SKM-1 treated with dmso at 0.1 percent for 144 hours (cell line): ENCODE data around the gene OR2AE1.

Experiments
- DNase-seq: peaks from one replicate; lab custom pipeline; 2025; ENCODE audit not compliant: unreplicated experiment; lab: John Stamatoyannopoulos, UW

The OR2AE1 gene

DNA sequence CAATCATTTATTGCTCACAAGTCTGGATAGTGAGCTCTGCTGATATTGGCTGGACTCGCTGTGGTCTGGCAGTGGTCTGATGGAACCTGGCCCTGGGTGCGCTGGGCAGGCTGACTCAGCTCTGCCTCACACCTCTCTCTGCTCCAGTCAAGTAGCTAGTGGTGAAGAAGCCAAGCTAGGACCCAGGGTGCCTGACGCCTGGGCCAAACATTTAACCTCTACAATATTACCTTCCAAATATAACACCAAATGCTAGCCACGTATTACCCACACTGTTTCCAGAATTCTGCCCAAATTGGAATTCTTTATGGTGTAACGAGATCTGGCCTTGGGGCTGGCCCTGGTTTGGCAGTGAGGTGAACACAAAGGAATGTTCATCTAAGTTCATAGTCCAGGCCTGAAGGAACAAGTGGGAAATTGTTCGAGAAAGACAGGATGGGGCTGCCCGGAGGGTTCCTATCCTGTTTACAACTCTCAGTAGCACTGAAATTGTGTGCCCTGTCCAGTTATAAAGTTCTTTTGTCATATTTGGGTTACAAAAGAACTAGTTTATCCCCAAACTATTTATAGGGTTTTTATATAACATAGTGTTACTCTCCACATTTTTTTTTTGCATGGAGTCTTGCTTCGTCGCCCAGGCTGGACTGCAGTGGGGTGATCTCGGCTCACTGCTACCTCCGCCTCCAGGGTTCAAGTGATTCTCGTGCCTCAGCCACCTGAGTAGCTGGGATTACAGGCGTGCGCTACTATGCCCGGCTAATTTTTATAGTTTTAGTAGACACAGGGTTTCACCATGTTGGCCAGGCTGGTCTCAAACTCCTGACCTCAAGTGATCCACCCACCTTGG lies 16.3 kb downstream of the OR2AE1 start:
- DNase-seq, result no peak

DNA sequence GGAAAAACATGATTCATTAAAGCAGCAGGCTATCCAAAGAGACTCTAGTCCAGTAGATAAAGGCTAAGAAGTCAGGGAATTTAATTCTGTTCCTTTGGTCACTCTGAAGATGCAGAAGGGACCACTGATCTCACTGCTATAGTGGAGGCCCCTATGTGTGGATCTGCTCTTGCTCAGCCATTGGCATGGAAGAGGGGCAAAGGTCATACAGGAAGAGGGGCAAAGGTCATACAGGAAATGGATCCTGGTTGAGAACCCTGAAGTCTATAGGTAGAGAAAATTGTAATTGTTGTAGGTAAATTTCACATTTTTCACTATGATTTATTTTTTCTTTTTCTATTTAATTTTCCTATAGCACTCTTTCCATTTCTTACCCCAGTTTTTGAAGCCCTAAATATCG lies 21.6 kb downstream of the OR2AE1 start:
- no peak for DNase-seq

DNA sequence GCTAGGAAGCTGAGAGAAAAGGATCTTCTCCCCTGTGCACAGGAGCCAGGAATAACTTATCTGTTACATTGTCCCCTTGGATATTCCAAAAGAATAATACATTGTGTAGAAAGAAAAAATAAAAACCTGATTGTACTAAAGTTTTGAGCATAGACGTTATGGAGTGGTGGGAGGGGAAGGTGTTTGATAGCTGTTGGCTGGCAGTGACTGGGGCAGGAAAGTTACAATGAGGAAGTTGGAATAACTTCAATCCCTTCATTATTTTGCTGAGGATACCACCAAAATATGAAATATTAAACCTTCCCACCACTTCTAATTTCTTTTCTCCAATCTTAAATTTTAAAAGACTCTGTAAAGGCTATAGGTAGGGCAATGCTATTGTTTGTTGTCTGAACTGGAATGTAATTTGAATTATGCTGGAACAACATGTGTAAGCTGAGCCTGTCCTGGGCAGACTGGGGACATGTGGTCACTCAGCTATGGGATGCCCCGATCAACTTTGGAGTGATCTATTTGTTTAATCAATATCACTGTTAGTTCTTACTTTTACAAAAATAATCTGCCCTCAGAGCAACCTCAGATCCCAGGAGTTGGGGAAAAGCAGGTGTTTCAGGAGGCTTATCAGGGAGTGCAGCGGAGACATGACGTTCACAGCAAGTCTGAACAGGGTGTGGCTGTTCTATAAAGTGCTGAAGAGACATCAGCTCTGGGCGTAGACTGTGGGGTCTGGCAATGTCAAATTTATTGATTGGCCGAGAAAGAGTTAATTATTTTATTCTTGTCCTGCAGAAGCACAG lies 28.2 kb downstream of the OR2AE1 start:
- no peak for DNase-seq

DNA sequence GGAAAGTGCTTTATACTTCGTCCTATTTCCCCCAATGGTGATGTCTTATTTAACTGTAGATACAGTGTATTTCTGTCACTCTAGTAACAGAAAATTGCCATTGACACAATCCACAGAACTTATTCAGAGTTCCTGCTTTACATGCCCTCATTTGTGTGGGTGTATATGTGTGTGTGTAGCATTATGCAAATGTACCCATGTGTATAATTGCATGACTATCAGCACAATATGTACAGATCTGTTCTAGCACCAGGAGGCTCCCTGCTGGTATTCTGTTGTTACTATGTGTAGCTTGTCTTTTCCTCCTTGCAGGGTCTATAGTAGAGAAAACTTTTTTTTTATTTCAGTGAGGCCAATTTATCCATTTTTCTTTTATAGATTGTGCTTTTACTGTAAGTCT lies 32.5 kb downstream of the OR2AE1 start:
- DNase-seq, result no peak

DNA sequence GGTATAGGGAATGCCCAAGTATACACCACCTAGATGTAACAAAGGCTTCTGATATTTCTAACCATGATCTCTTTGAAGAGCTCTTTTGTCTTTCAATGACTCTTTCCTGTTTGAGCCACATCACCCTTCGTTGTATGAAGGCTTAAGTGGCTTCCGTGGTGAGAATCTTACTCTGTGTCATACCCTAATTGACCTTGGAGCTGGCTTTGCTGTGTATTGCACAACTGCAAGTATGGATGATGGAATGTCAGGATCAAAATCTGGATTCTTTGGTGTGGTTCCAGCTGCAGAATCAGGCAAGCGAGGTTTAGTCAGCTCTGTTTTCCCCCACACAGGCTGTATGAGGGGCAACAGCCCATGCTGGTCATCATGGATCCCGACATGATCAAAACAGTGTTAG lies 33.0 kb downstream of the OR2AE1 start:
- DNase-seq, result no peak

DNA sequence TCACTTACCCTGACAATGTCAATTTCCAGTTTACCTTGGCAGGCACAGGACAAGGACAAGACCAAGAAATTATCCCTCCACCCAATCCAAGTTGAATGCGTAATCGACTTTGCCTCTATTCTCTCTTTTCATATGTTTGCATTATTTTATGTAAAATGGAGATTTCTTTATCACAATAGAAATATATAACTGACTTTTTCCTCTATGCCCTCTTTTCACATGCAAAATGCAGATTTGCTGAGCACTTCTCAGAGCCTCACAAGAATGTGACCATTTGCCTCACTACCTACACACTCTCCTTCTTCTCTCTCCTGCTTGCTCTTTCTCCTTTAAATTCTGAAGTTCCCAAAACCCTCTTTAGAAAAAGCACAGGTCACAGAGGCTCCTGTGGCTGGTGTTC lies 33.9 kb downstream of the OR2AE1 start:
- DNase-seq, result no peak

DNA sequence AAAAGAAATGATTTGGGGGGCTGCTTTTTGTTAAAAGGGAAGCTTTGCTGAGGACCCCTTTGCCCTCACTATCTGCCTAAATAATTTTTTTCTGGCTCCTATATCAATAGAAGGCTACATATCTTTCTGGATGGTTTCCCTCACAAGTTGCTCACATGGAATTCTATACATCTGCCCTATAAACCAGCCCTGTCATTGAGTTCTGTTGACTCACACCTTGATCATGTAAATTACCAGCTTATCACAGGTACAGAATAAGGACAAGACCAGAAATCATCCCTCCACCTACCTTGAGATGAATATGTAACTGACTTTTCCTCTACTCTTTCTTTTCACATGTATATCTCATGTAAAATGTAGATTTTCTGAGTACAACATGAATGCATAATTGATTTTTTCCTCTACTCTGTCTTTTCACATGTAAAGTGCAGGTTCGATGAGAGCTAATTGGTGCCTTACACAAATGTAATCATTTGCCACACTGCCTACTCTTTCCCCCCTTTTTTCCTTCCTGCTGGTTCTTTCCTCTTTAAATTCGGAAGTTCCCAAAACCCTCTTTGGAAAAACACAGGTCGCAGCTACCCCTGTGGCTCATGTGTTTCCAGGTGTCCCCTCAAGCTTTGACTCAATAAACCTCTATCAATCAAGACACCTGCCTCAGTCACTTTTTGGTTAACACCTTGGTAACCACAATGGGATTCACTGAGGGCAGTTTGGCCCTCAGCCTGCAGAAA lies 36.5 kb downstream of the OR2AE1 start:
- DNase-seq, result no peak

DNA sequence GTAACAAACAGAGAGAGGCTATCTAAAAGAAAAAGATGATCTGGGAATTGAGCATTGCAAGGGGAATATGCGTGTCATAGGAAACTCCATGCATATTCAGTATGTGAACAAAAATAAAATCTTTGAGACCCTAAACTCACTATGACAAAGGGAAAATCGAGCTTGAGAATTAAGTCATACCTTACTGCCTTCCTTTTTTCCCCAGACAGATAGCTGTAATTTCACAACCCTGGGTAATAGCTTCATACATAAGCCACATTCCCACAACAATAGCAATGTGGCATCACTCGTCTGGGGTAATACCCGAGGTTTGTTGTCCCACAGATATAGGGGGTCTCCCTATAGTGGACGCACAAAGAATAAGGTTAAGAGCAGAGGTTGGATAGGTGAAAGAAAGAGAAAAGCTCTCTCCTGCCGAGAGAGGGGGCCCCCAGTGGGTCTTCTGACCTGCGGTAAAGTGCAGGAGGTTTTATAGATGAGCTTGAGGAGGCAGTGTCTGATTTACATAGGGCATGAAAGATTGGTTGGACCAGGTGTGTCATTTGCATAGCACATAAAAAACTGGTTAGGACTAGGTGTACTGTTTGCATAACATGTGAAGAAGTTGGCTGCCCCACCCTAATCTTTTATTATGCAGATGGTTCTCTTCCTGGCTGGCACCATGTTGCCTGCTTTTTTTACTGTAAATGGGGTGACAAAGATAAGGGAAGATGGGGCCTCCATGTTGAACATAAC lies 37.4 kb downstream of the OR2AE1 start:
- no peak for DNase-seq

DNA sequence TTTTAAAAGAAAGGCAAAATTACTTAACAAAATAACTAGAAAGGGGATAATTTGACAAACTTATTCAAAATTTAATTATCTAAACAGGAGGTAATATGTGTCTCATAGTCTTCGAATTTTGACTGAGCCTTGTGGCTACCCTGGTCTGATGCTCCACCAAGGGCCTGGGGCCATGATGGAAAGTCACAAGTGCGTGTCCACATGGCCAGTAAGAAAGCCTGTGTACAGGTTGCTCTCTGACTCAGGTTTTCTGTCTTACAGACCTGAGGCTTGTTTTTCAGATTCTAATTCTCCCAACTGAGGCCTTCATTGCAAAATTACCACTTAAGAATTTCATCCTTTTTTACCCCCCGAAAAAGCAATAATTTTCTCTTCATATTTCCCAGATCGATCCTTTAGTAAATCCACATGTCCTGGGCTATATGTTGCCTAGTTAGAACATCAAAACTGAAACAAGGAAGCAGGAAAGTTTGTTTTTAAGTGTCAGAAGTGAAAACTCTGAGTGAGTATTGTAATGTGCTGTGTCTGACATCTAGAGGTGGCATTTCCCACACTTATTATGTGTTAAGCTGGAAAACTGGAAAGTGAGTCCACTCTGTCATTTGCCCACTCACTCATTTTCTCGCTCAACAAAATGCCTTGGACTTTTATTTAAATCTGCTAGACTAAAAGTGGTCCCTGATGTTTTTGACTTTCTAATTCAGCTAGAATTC lies 39.0 kb downstream of the OR2AE1 start:
- no peak for DNase-seq

DNA sequence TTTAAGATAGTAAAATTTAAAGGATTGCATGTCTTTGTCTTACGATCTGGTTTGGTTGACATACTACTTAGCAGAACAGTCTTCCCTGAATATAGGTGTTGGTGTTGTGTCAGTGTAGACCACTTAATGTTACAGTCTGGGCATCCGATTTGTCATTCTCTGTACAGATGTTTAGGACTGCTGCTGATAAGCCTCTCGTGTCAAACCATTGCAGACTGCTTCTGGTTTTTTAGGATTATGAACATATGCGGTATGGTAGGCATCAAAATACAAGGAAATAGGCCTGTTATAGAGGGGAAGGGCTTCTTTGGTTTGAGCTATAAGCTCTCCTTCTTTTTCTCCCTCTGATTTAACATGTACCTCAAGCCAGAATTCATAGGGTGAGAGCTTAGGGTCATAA lies 41.6 kb downstream of the OR2AE1 start:
- no peak for DNase-seq

DNA sequence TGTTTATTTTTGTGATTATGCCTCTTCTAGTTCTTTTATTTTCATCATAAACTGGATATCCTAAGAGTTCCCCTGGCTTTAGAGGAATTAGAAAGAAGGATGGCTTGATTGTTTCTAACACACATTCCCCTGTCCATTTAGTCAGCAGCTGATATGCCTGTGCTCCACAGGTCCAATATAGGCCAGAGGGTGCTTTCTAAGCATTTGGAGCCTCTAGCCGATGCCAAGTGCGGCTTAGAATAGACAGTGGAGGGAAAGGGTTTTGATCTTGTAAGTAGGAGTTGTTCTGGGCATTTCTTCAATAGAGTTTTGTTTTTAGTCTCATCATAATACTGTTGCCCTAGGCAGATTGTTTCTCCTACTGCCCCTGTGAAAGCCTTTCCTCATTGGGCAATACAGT lies 42.5 kb downstream of the OR2AE1 start:
- no peak for DNase-seq

DNA sequence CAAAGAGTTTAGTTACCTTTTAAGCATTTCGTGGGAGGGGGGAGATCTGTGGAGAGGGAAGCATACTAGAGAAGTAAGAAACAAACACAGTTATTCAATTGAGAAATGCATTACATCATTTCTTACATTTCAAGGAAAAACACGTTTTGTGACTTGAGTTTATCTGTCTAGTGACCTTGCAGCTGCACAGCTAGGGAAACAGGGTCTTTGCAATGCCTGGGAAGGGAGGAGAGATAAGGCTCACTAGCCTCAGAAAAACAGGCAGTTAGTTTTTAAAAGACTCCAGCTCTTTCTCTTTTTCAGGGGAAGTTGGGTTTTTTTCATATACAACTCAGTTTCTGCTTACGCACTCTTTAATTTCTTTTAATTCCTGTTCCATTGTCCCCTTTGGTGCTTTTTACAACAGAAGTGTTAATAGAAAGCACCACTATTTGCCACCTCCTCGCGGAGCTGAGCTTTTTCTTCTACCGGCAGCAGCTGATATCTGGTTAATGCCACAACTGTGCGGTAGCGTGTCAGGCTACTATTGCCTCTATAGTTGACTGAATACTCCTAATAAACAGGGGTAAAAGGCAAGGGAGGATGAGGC lies 43.5 kb downstream of the OR2AE1 start:
- DNase-seq, result no peak

DNA sequence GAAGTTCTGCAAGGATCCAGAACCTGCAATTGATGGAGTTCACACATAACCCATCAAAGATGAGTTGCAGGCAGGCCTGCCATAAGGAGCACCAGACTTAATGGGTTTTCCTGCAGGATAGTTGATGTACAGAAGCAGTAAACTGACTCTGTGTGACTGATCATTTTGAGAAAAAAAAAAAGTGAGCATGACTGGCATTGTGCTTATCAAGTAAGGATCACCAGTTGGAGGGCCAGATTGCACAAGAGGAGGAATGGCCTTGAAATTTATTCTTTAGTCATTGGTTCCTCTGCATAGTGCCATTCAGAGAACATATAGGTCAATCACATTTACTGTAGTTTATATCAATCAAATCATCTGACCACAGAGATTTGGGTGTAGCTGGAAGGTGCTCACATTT lies 45.2 kb downstream of the OR2AE1 start:
- no peak for DNase-seq

DNA sequence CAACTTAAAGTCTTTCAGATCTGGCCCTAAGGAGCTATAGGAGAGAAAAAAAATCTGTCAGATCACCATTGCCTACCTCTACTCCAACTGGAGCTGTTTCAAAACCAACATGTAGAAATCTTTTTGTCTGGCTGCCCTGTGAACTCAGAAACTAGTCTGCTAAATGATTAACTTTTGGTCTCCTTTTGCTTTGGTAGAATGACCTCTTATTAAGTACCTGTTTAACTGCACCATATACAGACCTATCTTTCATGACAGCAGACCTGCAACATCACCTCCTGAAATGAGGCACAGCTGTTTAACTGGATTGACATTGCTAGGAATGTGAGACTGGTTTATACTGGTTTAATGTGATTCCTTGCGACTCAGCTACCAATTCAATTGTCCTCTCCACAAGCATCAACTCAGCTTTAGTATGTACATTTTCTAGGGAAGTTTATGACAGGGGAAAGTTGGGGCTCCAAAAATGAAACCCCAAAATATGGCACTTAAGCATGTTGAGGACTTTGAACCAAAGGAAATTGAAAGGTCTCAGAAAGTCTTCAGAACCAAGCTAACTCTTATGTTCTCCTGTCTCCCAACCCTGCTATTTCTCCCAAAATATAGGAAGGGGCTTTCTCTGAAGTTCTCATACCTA lies 47.2 kb downstream of the OR2AE1 start:
- DNase-seq, result no peak

DNA sequence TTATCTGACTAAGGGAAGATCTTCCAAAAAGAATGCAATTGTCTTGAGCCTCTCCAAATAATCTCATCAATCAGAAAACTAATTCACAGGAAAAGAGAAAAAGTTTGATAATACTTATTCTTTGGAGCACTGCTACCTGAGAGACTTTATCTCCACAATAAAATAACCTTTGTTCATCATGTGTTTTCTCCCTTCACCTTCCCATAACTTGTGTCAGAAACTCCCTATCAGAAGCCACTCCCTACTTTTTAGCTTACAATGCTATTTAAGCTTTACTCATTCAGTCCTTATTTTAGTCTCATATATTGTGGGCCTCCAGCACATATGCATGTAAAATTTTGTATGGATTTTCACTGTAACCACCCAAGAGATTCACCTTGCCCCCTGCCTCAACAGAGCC lies 48.0 kb downstream of the OR2AE1 start:
- DNase-seq, result no peak

DNA sequence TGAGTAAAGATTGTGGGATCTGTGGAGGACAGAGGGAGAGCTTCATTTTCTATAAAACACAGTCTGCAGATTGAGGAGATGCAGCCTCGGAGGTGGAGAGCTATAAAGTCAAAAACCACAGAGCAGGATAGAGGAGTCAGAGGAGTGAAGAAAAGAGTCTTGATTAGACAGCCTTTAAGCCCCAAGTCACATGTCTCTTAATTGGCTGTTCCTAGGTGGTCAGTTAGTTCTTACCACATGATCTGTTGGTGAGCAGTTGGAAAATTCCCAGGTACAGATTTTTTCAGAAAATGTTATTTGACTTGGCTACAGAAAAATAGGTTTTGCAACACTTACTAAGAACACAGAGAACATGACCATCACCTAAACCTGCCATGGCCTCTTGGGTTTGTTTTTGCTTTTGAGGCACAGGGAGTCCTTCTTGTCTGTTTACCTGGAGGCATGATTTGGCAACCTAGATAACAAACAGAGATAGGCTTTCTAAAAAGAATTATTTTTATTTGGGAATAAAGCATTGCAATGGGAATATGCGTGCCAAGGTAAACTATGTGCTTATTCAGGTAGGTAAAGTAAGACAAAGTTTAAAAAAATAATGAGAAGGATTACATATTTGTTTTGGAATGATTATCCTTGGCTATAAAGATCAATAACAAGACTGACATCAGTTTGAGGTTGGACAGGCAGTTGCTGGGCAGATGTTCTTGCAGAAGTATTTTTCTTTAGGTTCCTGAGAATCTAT lies 49.6 kb downstream of the OR2AE1 start:
- DNase-seq, result no peak
